ENCODE data around the gene SPINT3.

SPINT3 gene, protein sequence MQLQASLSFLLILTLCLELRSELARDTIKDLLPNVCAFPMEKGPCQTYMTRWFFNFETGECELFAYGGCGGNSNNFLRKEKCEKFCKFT
- total RNA-seq, result 0 reads per million in 9 experiments

GRCh38 chr20:45515147-45515913 lies at the start of gene SPINT3:
SPINT3 (minus strand) TSS chr20:45515622; CDS start chr20:45515608, 14 bp downstream.
- H3K4me3 Mint-ChIP-seq, result no peak within 1 kb of the TSS
- no peak for ATAC-seq (replicated peaks)
- H3K9me3 Mint-ChIP-seq, result no peaks in the 10 kb centered on the region
- H3K27ac Mint-ChIP-seq, result no peak within 1 kb of the TSS
- peaks cover 45 to 51% of the 10 kb centered on the region in 2 donors for H3K27me3 Mint-ChIP-seq
- DNase-seq, result no peak
- H3K4me1 Mint-ChIP-seq (ENCODE audit: low read depth in 2 of 2), result no peaks in the 10 kb centered on the region
- H3K36me3 Mint-ChIP-seq (ENCODE audit: insufficient read depth), result no peaks in the 10 kb centered on the region

GRCh38 chr20:45564760-45565276 lies 49.4 kb upstream of the SPINT3 start:
- no peak overlapping the region for H3K4me3 Mint-ChIP-seq
- no peak overlapping the region for H3K27ac Mint-ChIP-seq
- no peaks in the 10 kb centered on the region for H3K4me1 Mint-ChIP-seq (ENCODE audit: low read depth in 2 of 2)
- ATAC-seq (replicated peaks) (no peak), DNase-seq (no peak)
- peaks cover 47 to 54% of the 10 kb centered on the region in 2 donors for H3K27me3 Mint-ChIP-seq
- no peaks in the 10 kb centered on the region for H3K36me3 Mint-ChIP-seq (ENCODE audit: insufficient read depth)
- peaks cover 3 to 5% of the 10 kb centered on the region in 2 donors for H3K9me3 Mint-ChIP-seq

- H3K27me3 Mint-ChIP-seq, result peaks cover 51 to 53% of the 10 kb centered on the region in 2 donors
- ATAC-seq (replicated peaks), result no peak
- no peaks in the 10 kb centered on the region for H3K36me3 Mint-ChIP-seq (ENCODE audit: insufficient read depth)
- H3K27ac Mint-ChIP-seq, result no peak overlapping the region
- H3K4me3 Mint-ChIP-seq, result no peak overlapping the region
- DNase-seq, result no peak
- no peaks in the 10 kb centered on the region for H3K9me3 Mint-ChIP-seq
- H3K4me1 Mint-ChIP-seq (ENCODE audit: low read depth in 2 of 2), result no peaks in the 10 kb centered on the region
Observed at GRCh38 chr20:45555198-45555597, 39.8 kb upstream of the SPINT3 start.

DNA sequence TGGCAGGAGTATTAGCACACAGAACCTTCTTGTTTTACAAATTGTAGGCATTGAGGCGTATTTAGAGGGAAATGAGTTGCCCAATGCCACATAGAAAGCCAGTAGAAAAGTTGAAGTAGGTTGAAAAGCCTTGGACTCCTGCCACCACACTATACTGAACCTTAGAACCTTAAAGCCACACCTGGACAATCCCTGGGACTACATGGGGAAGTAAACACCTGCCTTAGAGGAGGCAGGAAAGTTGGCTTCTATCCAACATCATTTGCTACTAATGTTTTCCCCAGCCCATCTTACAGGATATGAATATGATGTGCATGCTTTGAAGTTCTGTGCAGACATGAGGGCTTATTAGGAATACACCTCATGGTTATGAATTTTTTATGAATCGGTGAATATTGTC lies 37.0 kb upstream of the SPINT3 start:
- H3K4me1 Mint-ChIP-seq (ENCODE audit: low read depth in 2 of 2), result no peaks in the 10 kb centered on the region
- peaks cover 48 to 58% of the 10 kb centered on the region in 2 donors for H3K27me3 Mint-ChIP-seq
- H3K27ac Mint-ChIP-seq, result no peak overlapping the region

DNA sequence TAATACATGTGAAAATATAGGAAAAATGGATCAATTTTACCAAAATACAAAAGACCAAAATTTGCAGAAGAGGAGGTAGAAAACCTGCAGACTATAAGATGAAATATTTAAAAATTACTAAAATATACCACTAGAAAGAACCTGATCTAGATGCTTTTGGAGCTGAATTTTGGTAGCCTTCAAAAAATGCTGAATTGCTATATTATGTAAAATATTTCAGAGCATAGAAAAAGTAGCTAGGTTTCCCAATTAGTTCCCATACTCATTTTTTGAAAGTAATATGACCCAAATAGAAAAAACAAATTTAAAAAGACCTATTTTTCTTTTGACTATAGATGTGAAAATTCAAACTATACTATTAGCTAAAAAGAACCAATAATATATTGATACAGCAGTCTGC lies 35.3 kb upstream of the SPINT3 start:
- no peak for DNase-seq
- no peak overlapping the region for H3K27ac Mint-ChIP-seq
- H3K4me1 Mint-ChIP-seq (ENCODE audit: low read depth in 2 of 2), result no peaks in the 10 kb centered on the region
- H3K9me3 Mint-ChIP-seq, result no peaks in the 10 kb centered on the region
- H3K27me3 Mint-ChIP-seq, result peaks cover 44 to 53% of the 10 kb centered on the region in 2 donors
- H3K4me3 Mint-ChIP-seq, result no peak overlapping the region
- ATAC-seq (replicated peaks), result no peak
- no peaks in the 10 kb centered on the region for H3K36me3 Mint-ChIP-seq (ENCODE audit: insufficient read depth)

More for the DNA sequence above, 37.0 kb upstream of the SPINT3 start:
- no peaks in the 10 kb centered on the region for H3K36me3 Mint-ChIP-seq (ENCODE audit: insufficient read depth)
- DNase-seq, result no peak
- H3K9me3 Mint-ChIP-seq, result no peaks in the 10 kb centered on the region
- no peak for ATAC-seq (replicated peaks)
- no peak overlapping the region for H3K4me3 Mint-ChIP-seq

DNA sequence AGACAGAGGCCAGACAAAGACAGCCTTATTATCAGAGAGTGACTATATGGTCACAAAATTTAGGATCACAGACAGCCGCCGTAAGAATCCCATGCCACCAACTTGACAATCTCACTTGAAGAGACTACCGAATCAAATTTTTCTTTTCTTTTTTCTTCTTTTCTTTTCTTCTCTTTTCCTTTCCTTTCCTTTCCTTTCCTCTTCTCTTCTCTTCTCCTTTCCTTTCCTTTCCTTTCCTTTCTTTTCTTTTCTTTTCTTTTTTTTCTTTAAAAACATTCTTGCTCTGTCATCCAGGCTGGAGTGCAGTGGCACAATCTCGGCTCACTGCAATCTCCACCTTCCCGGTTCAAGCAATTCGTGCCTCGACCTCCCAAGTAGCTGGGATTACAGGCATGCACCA lies 33.0 kb upstream of the SPINT3 start:
- DNase-seq (no peak), ATAC-seq (replicated peaks) (no peak)
- H3K4me3 Mint-ChIP-seq, result no peak overlapping the region
- no peaks in the 10 kb centered on the region for H3K4me1 Mint-ChIP-seq (ENCODE audit: low read depth in 2 of 2)
- H3K9me3 Mint-ChIP-seq, result no peaks in the 10 kb centered on the region
- H3K27ac Mint-ChIP-seq, result no peak overlapping the region
- peaks cover 47 to 54% of the 10 kb centered on the region in 2 donors for H3K27me3 Mint-ChIP-seq
- no peaks in the 10 kb centered on the region for H3K36me3 Mint-ChIP-seq (ENCODE audit: insufficient read depth)

GRCh38 chr20:45547206-45547770 lies 31.9 kb upstream of the SPINT3 start, which contains the start of gene EPPIN:
EPPIN (minus strand) TSS chr20:45547401; CDS start chr20:45547357, 44 bp downstream.
- H3K27me3 Mint-ChIP-seq, result peaks cover 51 to 65% of the 10 kb centered on the region in 2 donors
- ATAC-seq (replicated peaks), result no peak
- no peak for DNase-seq

GRCh38 chr20:45545754-45546453 lies 30.5 kb upstream of the SPINT3 start:
- Mint-ChIP-seq H3K27me3 (peaks cover 63 to 78% of the 10 kb centered on the region in 2 donors), H3K4me1 (ENCODE audit: low read depth in 2 of 2) (no peaks in the 10 kb centered on the region), H3K9me3 (no peaks in the 10 kb centered on the region), H3K36me3 (ENCODE audit: insufficient read depth) (no peaks in the 10 kb centered on the region), H3K27ac (no peak overlapping the region), H3K4me3 (no peak overlapping the region)
- DNase-seq (no peak), ATAC-seq (replicated peaks) (no peak)

More at GRCh38 chr20:45547206-45547770, 31.9 kb upstream of the SPINT3 start, which contains the start of gene EPPIN:
- Mint-ChIP-seq H3K27ac (no peak within 1 kb of the TSS), H3K9me3 (no peaks in the 10 kb centered on the region), H3K4me1 (ENCODE audit: low read depth in 2 of 2) (no peaks in the 10 kb centered on the region), H3K36me3 (ENCODE audit: insufficient read depth) (no peaks in the 10 kb centered on the region), H3K4me3 (no peak within 1 kb of the TSS)

DNA sequence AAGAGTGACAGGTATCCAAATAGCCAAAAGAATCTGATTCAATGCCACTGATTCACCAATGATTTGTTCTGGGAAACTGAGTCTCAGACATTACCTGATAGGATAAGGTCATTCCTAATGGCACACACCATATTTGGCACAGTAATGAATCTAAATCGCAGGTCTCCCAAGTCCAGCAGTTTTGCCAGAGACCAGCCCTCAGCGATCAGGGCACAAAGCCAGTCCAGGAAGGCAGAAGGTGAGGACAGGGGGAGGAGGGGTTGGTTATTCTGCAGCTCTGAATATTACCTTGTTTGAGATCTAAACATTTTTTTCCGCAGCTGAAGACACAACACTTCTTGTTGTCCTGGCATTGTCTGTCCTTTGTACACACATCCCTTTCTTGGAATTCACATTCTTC lies 29.9 kb upstream of the SPINT3 start:
- ATAC-seq (replicated peaks) (no peak), DNase-seq (no peak)
- H3K36me3 Mint-ChIP-seq (ENCODE audit: insufficient read depth), result no peaks in the 10 kb centered on the region
- peaks cover 66 to 79% of the 10 kb centered on the region in 2 donors for H3K27me3 Mint-ChIP-seq
- H3K4me3 Mint-ChIP-seq, result no peak overlapping the region
- no peak overlapping the region for H3K27ac Mint-ChIP-seq
- H3K4me1 Mint-ChIP-seq (ENCODE audit: low read depth in 2 of 2), result no peaks in the 10 kb centered on the region
- H3K9me3 Mint-ChIP-seq, result no peaks in the 10 kb centered on the region

DNA sequence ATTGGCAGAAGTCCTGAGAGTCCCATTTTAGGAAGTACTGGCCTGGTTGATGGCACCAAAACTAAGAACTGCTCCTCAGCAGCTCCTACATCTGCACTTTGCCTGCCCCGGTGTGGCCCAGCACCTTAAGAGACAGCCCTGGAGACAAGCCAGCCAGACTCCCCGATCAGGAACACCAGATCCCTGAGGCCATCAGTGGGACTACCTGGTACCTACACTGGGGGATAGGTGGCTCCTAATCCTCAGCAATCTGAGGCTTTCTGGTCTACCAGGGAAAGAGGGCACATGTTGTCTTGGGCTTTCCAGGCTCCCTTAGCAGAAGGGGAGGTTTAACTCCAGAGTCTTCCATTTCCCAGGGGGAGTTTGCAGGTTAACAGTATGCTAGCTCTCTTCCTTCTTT lies 24.0 kb upstream of the SPINT3 start, which contains the start of gene WFDC6:
TSS of gene WFDC6 (minus strand) at position 101 of the 400 bp plus-strand sequence. CDS start at position 26, 75 bp downstream.
- H3K27ac Mint-ChIP-seq, result no peak within 1 kb of the TSS
- H3K4me1 Mint-ChIP-seq (ENCODE audit: low read depth in 2 of 2), result no peaks in the 10 kb centered on the region
- peaks cover 50 to 51% of the 10 kb centered on the region in 2 donors for H3K27me3 Mint-ChIP-seq
- H3K9me3 Mint-ChIP-seq, result no peaks in the 10 kb centered on the region
- ATAC-seq (replicated peaks) (no peak), DNase-seq (no peak)
- no peak within 1 kb of the TSS for H3K4me3 Mint-ChIP-seq
- H3K36me3 Mint-ChIP-seq (ENCODE audit: insufficient read depth), result no peaks in the 10 kb centered on the region

GRCh38 chr20:45538209-45538799 lies 22.9 kb upstream of the SPINT3 start:
- DNase-seq (no peak), ATAC-seq (replicated peaks) (no peak)
- Mint-ChIP-seq H3K36me3 (ENCODE audit: insufficient read depth) (no peaks in the 10 kb centered on the region), H3K4me3 (no peak overlapping the region), H3K27me3 (peaks cover 39 to 44% of the 10 kb centered on the region in 2 donors), H3K27ac (no peak overlapping the region), H3K4me1 (ENCODE audit: low read depth in 2 of 2) (no peaks in the 10 kb centered on the region), H3K9me3 (no peaks in the 10 kb centered on the region)

- H3K27me3 Mint-ChIP-seq, result peaks cover 52 to 90% of the 10 kb centered on the region in 2 donors
- H3K4me3 Mint-ChIP-seq, result no peak overlapping the region
- ATAC-seq (replicated peaks) (no peak), DNase-seq (no peak)
- no peaks in the 10 kb centered on the region for H3K4me1 Mint-ChIP-seq (ENCODE audit: low read depth in 2 of 2)
- no peaks in the 10 kb centered on the region for H3K36me3 Mint-ChIP-seq (ENCODE audit: insufficient read depth)
- no peak overlapping the region for H3K27ac Mint-ChIP-seq
- no peaks in the 10 kb centered on the region for H3K9me3 Mint-ChIP-seq
Observed at GRCh38 chr20:45527294-45527693, 11.9 kb upstream of the SPINT3 start.

- no peaks in the 10 kb centered on the region for H3K36me3 Mint-ChIP-seq (ENCODE audit: insufficient read depth)
- no peaks in the 10 kb centered on the region for H3K9me3 Mint-ChIP-seq
- DNase-seq, result no peak
- H3K27ac Mint-ChIP-seq, result no peak overlapping the region
- peaks cover 60 to 77% of the 10 kb centered on the region in 2 donors for H3K27me3 Mint-ChIP-seq
- H3K4me3 Mint-ChIP-seq, result no peak overlapping the region
- H3K4me1 Mint-ChIP-seq (ENCODE audit: low read depth in 2 of 2), result no peaks in the 10 kb centered on the region
- ATAC-seq (replicated peaks), result no peak
Observed at GRCh38 chr20:45523821-45524220, 8.4 kb upstream of the SPINT3 start.

All from effector memory CD8-positive, alpha-beta T cell (primary cell).